ENCODE measurements around the gene GBF1. TPM values are rescaled to one million over a fixed set of nuclear protein-coding genes. Genes with fewer than 3 reads are reported as not detected.

The GBF1 gene
- total and polyA plus RNA-seq, 2 of the 13 experiments (the other 11 are each of a cell fraction or from before 2014, with no cell fraction given) = 17.1 to 21.9 TPM

GRCh38 chr10:102401342-102401654, 156.0 kb downstream of the GBF1 start:
- ChIA-PET CTCF (ENCODE audit: low intra/inter-chr PET ratio, low total read pairs) (no interaction called here), POLR2A (no interaction called here)
- peaks cover 3 to 4% of the 10 kb centered on the region in 2 experiments; a peak in 3 of 5 replicates for H3K27me3 ChIP-seq (ENCODE audit: control insufficient read depth in 1 of 2, insufficient read depth in 2 of 2, low read length in 2 of 2)
- H3K4me1 ChIP-seq (ENCODE audit: insufficient read depth, low read length) = peaks cover 26% of the 10 kb centered on the region
- intact Hi-C loops (cut with micrococcal nuclease; ENCODE audit: unreplicated experiment) = no loop called here
- peaks cover 0 to 4% of the 10 kb centered on the region in 2 experiments; a peak in 1 of 5 replicates for H3K36me3 ChIP-seq (replicated peaks in 1 of 2; ENCODE audit: control insufficient read depth in 1 of 2, insufficient read depth in 2 of 2, low read length in 2 of 2)
- no peaks in the 10 kb centered on the region for H4K20me1 ChIP-seq (ENCODE audit: insufficient read depth, low read length)
- FAIRE-seq = no peak
- DNase-seq (ENCODE audit: low spot score) = no peak
- H3K9ac ChIP-seq (ENCODE audit: insufficient read depth, low read depth, low read length) = no peak overlapping the region
- no peak overlapping the region for H3K4me2 ChIP-seq (ENCODE audit: low read depth, low read length)
- H3K27ac ChIP-seq (ENCODE audit: extremely low read length, insufficient read depth, low read length) = no peak overlapping the region
- H3K9me3 ChIP-seq (ENCODE audit: low read length) = no peaks in the 10 kb centered on the region
- H3K79me2 ChIP-seq (ENCODE audit: insufficient read depth, low read length) = peaks cover 1% of the 10 kb centered on the region
- no peak overlapping the region for H2AFZ ChIP-seq (ENCODE audit: low read length)
- TF ChIP-seq ZNF264 (CRISPR knock-in tag; IDR thresholded peaks at IDR 0.05) (no peak), MYNN (CRISPR knock-in tag; IDR thresholded peaks at IDR 0.05; ENCODE audit: low read depth) (no peak), ZBTB7B (CRISPR knock-in tag; IDR thresholded peaks at IDR 0.05) (no peak), SETDB1 (CRISPR knock-in tag; IDR thresholded peaks at IDR 0.05; ENCODE audit: borderline replicate concordance) (no peak), ZFP36 (IDR thresholded peaks at IDR 0.05; ENCODE audit: borderline replicate concordance, low read depth, low read length, partially characterized antibody) (no peak)
- in situ Hi-C loops (cut with HindIII; ENCODE audit: extremely low pct_ligation_motif_present, low pct_unique_long_range_greater_than_20kb) = loop anchor here (10.0 kb wide), 1 partner anchor 74 kb away; no protein-coding TSS in a partner anchor
- ATAC-seq = no peak
- no peak overlapping the region for H3K4me3 ChIP-seq (replicated peaks in 1 of 3; ENCODE audit: insufficient read depth in 1 of 3, low read depth in 2 of 3, low read length in 3 of 3)
- BruUV-seq (replicated peaks) = no TSS peak
- 94% methylated on average over 6 of the region's 8 CpGs for whole genome bisulfite sequencing (ENCODE audit: low lambda C conversion rate)

DNA sequence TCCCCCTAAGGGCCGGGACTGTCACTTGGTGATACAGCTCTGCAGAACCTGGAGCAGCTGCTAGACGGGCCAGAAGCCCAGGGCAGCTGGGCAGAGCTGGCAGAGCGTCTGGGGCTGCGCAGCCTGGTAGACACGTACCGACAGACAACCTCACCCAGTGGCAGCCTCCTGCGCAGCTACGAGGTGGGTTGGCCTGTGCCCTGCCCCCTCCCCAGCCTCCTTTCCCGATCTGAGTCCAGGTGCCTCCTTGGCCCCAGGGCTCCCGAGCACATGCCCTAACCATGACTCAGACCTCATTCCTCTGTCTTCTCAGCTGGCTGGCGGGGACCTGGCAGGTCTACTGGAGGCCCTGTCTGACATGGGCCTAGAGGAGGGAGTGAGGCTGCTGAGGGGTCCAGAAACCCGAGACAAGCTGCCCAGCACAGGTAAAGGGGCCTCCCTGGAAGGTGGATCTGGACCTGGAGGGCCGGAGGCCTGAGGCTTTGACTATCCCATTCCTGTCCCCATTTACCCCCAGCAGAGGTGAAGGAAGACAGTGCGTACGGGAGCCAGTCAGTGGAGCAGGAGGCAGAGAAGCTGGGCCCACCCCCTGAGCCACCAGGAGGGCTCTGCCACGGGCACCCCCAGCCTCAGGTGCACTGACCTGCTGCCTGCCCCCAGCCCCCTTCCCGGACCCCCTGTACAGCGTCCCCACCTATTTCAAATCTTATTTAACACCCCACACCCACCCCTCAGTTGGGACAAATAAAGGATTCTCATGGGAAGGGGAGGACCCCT, 156.6 kb downstream of the GBF1 start:
- Histone ChIP-seq H2AFZ (ENCODE audit: low read length) (no peak overlapping the region), H3K9me3 (ENCODE audit: low read length) (no peaks in the 10 kb centered on the region), H3K9ac (ENCODE audit: insufficient read depth, low read depth, low read length) (no peak overlapping the region), H3K36me3 (replicated peaks in 1 of 2; ENCODE audit: control insufficient read depth in 1 of 2, insufficient read depth in 2 of 2, low read length in 2 of 2) (peaks cover 0 to 4% of the 10 kb centered on the region in 2 experiments; a peak in 1 of 5 replicates), H3K79me2 (ENCODE audit: insufficient read depth, low read length) (no peaks in the 10 kb centered on the region), H3K4me2 (ENCODE audit: low read depth, low read length) (no peak overlapping the region), H3K4me1 (ENCODE audit: insufficient read depth, low read length) (peaks cover 20% of the 10 kb centered on the region), H3K27ac (ENCODE audit: extremely low read length, insufficient read depth, low read length) (no peak overlapping the region), H3K4me3 (replicated peaks in 1 of 3; ENCODE audit: insufficient read depth in 1 of 3, low read depth in 2 of 3, low read length in 3 of 3) (no peak overlapping the region), H4K20me1 (ENCODE audit: insufficient read depth, low read length) (no peaks in the 10 kb centered on the region), H3K27me3 (ENCODE audit: control insufficient read depth in 1 of 2, insufficient read depth in 2 of 2, low read length in 2 of 2) (peaks cover 3 to 7% of the 10 kb centered on the region in 2 experiments; a peak in 3 of 5 replicates)
- DNase-seq (ENCODE audit: low spot score) (no peak), FAIRE-seq (no peak), ATAC-seq (no peak)
- ChIA-PET POLR2A (no interaction called here), CTCF (ENCODE audit: low intra/inter-chr PET ratio, low total read pairs) (interaction anchor here (1.9 kb wide), 1 partner anchor 9 kb away, joined by 4 read pairs; no protein-coding TSS in a partner anchor)
- in situ Hi-C loops (cut with HindIII; ENCODE audit: extremely low pct_ligation_motif_present, low pct_unique_long_range_greater_than_20kb) = loop anchor here (10.0 kb wide), 1 partner anchor 73 kb away; no protein-coding TSS in a partner anchor
- WGBS (ENCODE audit: low lambda C conversion rate) = 92% methylated on average over 7 of the region's 18 CpGs
- BruUV-seq (replicated peaks) = no TSS peak
- intact Hi-C loops (cut with micrococcal nuclease; ENCODE audit: unreplicated experiment) = no loop called here
- TF ChIP-seq AGO1 (IDR thresholded peaks at IDR 0.05; ENCODE audit: low read depth, low read length, poor library complexity, severe bottlenecking) = no peak
- no peak for TF ChIP-seq ZSCAN29 (CRISPR knock-in tag; conservative IDR thresholded peaks at IDR 0.05)
- no peak for TF ChIP-seq ZNF547 (CRISPR knock-in tag; IDR thresholded peaks at IDR 0.05)
- TF ChIP-seq ERF (CRISPR knock-in tag; IDR thresholded peaks at IDR 0.05) = no peak
- no peak for TF ChIP-seq ZNF644 (CRISPR knock-in tag; IDR thresholded peaks at IDR 0.05; ENCODE audit: low read depth)
- TF ChIP-seq TCF12 (IDR thresholded peaks at IDR 0.05) = no peak
- TF ChIP-seq TCF12 (CRISPR knock-in tag; IDR thresholded peaks at IDR 0.05) = no peak
- TF ChIP-seq GABPA (IDR thresholded peaks at IDR 0.05; ENCODE audit: low read depth, low read length) = no peak
- no peak for TF ChIP-seq GABPA (CRISPR knock-in tag; IDR thresholded peaks at IDR 0.05; ENCODE audit: low read depth)
- no peak for TF ChIP-seq TOE1 (CRISPR knock-in tag; IDR thresholded peaks at IDR 0.05)
- TF ChIP-seq BCL6 (CRISPR knock-in tag; IDR thresholded peaks at IDR 0.05) = no peak
- TF ChIP-seq, protein P1, sequence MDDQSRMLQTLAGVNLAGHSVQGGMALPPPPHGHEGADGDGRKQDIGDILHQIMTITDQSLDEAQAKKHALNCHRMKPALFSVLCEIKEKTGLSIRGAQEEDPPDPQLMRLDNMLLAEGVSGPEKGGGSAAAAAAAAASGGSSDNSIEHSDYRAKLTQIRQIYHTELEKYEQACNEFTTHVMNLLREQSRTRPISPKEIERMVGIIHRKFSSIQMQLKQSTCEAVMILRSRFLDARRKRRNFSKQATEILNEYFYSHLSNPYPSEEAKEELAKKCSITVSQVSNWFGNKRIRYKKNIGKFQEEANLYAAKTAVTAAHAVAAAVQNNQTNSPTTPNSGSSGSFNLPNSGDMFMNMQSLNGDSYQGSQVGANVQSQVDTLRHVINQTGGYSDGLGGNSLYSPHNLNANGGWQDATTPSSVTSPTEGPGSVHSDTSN (CRISPR knock-in tag; IDR thresholded peaks at IDR 0.05; ENCODE audit: borderline replicate concordance) = no peak
- no peak for TF ChIP-seq ELF1 (CRISPR knock-in tag; IDR thresholded peaks at IDR 0.05)
- no peak for TF ChIP-seq MYNN (CRISPR knock-in tag; IDR thresholded peaks at IDR 0.05; ENCODE audit: low read depth)
